Transverse colon (tissue), 3 donors: ENCODE data around the gene FSTL5.

ENCODE experiments used
- EP300 ChIP-seq: sonication (generic); formaldehyde crosslinking; IDR thresholded peaks from one replicate; pipeline ENCODE4 v1.6.1; 2017; ENCODE audit warnings: antibody characterized with exemption, low read depth
- TF ChIP-seq, protein P1 (sequence below), 5 experiments: fragments of 200-600 bp in 3 of 5; fragments of 450-650 bp in 2 of 5; sonication (generic) in 3 of 5; IDR thresholded peaks; 1 replicate in 2 of 5; 2 replicates in 3 of 5; pipeline ENCODE4 v1.5.1; 2016 to 2017; ENCODE audit warnings: antibody characterized with exemption in 5 of 5, inconsistent platforms in 3 of 5, mild to moderate bottlenecking in 2 of 5, moderate library complexity in 1 of 5

DNA sequence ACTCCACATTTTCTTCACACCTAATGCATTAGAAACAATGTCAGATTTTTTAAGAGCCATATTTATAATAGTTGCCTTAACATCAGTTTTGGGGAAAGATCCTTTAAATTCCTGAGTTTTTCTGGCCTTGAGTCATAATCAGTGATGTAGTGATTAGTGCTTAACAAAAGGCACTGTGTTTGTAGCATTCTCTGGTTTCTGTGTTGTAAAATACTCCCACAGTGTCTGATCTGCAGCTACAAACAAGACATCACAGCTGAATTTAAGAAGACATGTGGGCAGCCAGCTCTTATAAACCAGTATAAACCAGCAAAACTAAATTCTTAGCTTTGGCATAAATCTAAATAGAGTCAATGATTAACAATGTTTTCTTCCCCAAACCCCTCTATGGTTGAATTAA, 233.8 kb downstream of the FSTL5 start:
- TF ChIP-seq, protein P1, sequence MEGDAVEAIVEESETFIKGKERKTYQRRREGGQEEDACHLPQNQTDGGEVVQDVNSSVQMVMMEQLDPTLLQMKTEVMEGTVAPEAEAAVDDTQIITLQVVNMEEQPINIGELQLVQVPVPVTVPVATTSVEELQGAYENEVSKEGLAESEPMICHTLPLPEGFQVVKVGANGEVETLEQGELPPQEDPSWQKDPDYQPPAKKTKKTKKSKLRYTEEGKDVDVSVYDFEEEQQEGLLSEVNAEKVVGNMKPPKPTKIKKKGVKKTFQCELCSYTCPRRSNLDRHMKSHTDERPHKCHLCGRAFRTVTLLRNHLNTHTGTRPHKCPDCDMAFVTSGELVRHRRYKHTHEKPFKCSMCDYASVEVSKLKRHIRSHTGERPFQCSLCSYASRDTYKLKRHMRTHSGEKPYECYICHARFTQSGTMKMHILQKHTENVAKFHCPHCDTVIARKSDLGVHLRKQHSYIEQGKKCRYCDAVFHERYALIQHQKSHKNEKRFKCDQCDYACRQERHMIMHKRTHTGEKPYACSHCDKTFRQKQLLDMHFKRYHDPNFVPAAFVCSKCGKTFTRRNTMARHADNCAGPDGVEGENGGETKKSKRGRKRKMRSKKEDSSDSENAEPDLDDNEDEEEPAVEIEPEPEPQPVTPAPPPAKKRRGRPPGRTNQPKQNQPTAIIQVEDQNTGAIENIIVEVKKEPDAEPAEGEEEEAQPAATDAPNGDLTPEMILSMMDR (IDR thresholded peaks at IDR 0.05) = no peak
- no peak for TF ChIP-seq EP300
